HepG2 (cell line): ENCODE data around the gene CPEB3. TPM values are rescaled to one million over a fixed set of nuclear protein-coding genes. Genes with fewer than 3 reads are reported as not detected.

Experiments
- ATAC-seq: fragments of 200-7000 bp; cut with Tn5 transposase; 3 replicates; pipeline ENCODE4 v1.9.1; 2020; ENCODE audit warnings: mild to moderate bottlenecking, moderate library complexity
- BruUV-seq: library from RNA; stranded (reverse); fragments of 400-500 nt; replicated peaks from 2 replicates; lab custom pipeline; 2021; lab: Mats Ljungman, UMichigan
- CTCF ChIA-PET: fragments of 300-600 bp; formaldehyde crosslinking; extraction: SDS; loops from one replicate; lab custom pipeline; 2021; ENCODE audit warnings: low total read pairs, inconsistent platforms, low intra/inter-chr PET ratio; lab: Yijun Ruan, JAX
- POLR2A ChIA-PET: fragments of 350-600 bp; sonication (Branson Sonifier 250); formaldehyde crosslinking; loops from one replicate; lab custom pipeline; 2020; ENCODE audit warnings: antibody characterized with exemption, inconsistent platforms; lab: Yijun Ruan, JAX
- DNase-seq: peaks from one replicate; pipeline ENCODE4 v3.0.0-alpha.2; 2015; ENCODE audit warnings: low spot score
- FAIRE-seq: peaks from 3 replicates; lab custom pipeline; 2011; peaks lifted over from hg19 to GRCh38; lab: Jason Lieb, UNC
- H2AFZ ChIP-seq: one replicate; pipeline ENCODE4 v1.6.1; 2011; ENCODE audit warnings: low read length, inconsistent platforms
- H3K27ac ChIP-seq: fragments of 300-600 bp; 3 replicates; pipeline ENCODE4 v1.8.0; 2011; ENCODE audit warnings: mixed run types, mild to moderate bottlenecking, mixed read lengths, low read length, inconsistent platforms; ENCODE audit not compliant: insufficient read depth; ENCODE audit errors: extremely low read length
- H3K27me3 ChIP-seq, 2 experiments: fragments of 200-600 bp in 1 of 2; 2 replicates in 1 of 2; 3 replicates in 1 of 2; pipeline versions ENCODE4 v1.6.0 to v1.8.0; 2011; ENCODE audit warnings: low read length in 2 of 2, mild to moderate bottlenecking in 2 of 2, moderate library complexity in 2 of 2, inconsistent platforms in 1 of 2; ENCODE audit not compliant: insufficient read depth in 2 of 2, control insufficient read depth in 1 of 2
- H3K36me3 ChIP-seq, 2 experiments: fragments of 200-600 bp in 1 of 2; replicated peaks in 1 of 2; 2 replicates in 1 of 2; 3 replicates in 1 of 2; pipeline versions ENCODE4 v1.5.1 to v1.8.0; 2011; ENCODE audit warnings: low read length in 2 of 2, inconsistent platforms in 1 of 2; ENCODE audit not compliant: insufficient read depth in 2 of 2, control insufficient read depth in 1 of 2
- H3K4me1 ChIP-seq: 2 replicates; pipeline ENCODE4 v1.5.1; 2012; ENCODE audit warnings: low read length, inconsistent platforms; ENCODE audit not compliant: insufficient read depth
- H3K4me2 ChIP-seq: 2 replicates; pipeline ENCODE4 v1.6.0; 2011; ENCODE audit warnings: low read depth, low read length, inconsistent platforms
- H3K4me3 ChIP-seq, 3 experiments: fragments of 200-600 bp in 1 of 3; sonication (generic), shearing (Covaris generic) in 1 of 3; replicated peaks in 1 of 3; 2 replicates each; pipeline ENCODE4 v1.5.1; 2011 to 2016; ENCODE audit warnings: low read length in 3 of 3, inconsistent platforms in 2 of 3, low read depth in 2 of 3, mild to moderate bottlenecking in 2 of 3, control low read depth in 1 of 3, mixed read lengths in 1 of 3; ENCODE audit not compliant: insufficient read depth in 1 of 3
- H3K79me2 ChIP-seq: one replicate; pipeline ENCODE4 v1.6.1; 2011; ENCODE audit warnings: low read length, inconsistent platforms; ENCODE audit not compliant: insufficient read depth
- H3K9ac ChIP-seq: 2 replicates; pipeline ENCODE4 v1.6.0; 2011; ENCODE audit warnings: mild to moderate bottlenecking, low read depth, low read length, inconsistent platforms; ENCODE audit not compliant: insufficient read depth
- H3K9me3 ChIP-seq: 2 replicates; pipeline ENCODE4 v1.5.1; 2012; ENCODE audit warnings: mild to moderate bottlenecking, low read length
- H4K20me1 ChIP-seq: 2 replicates; pipeline ENCODE4 v1.6.0; 2011; ENCODE audit warnings: inconsistent platforms, mild to moderate bottlenecking, low read length, moderate library complexity; ENCODE audit not compliant: insufficient read depth
- HDAC2 ChIP-seq: sonication (generic); formaldehyde crosslinking; IDR thresholded peaks from 2 replicates; pipeline ENCODE4 v1.4.0; 2020; ENCODE audit warnings: missing genetic modification reagents
- HES4 ChIP-seq: sonication (generic); formaldehyde crosslinking; IDR thresholded peaks from 2 replicates; pipeline ENCODE4 v1.9.0; 2021; ENCODE audit warnings: mild to moderate bottlenecking, missing genetic modification reagents, borderline replicate concordance
- MAFG ChIP-seq: sonication (generic); formaldehyde crosslinking; IDR thresholded peaks from 2 replicates; pipeline ENCODE4 v1.5.1; 2020; ENCODE audit warnings: mild to moderate bottlenecking, missing genetic modification reagents
- NFE2 ChIP-seq: sonication (generic); formaldehyde crosslinking; IDR thresholded peaks from 2 replicates; pipeline ENCODE4 v1.4.0; 2020; ENCODE audit warnings: missing genetic modification reagents
- RXRA ChIP-seq: sonication (generic); formaldehyde crosslinking; IDR thresholded peaks from 2 replicates; pipeline ENCODE4 v1.5.1; 2020; ENCODE audit warnings: missing genetic modification reagents
- SRSF9 ChIP-seq: fragments of 200-400 bp; formaldehyde crosslinking; IDR thresholded peaks from 2 replicates; pipeline ENCODE4 v1.6.1; 2018; ENCODE audit warnings: borderline replicate concordance, mild to moderate bottlenecking, low read depth, low read length; ENCODE audit not compliant: insufficient read depth, poor library complexity, severe bottlenecking
- ZBTB39 ChIP-seq: sonication (generic); formaldehyde crosslinking; IDR thresholded peaks from 2 replicates; pipeline ENCODE4 v1.5.0; 2020; ENCODE audit warnings: missing genetic modification reagents
- ZNF747 ChIP-seq: sonication (generic); formaldehyde crosslinking; IDR thresholded peaks from 2 replicates; pipeline ENCODE4 v1.8.1; 2023; ENCODE audit warnings: missing genetic modification reagents, mild to moderate bottlenecking, borderline replicate concordance
- in situ Hi-C: cut with HindIII; loops from 2 replicates; pipeline ENCODE4 v1.10.0; 2017; ENCODE audit warnings: low pct_unique_long_range_greater_than_20kb; ENCODE audit not compliant: extremely low pct_ligation_motif_present
- intact Hi-C: fragments of 100-400 bp; cut with micrococcal nuclease; formaldehyde crosslinking; loops from one replicate; pipeline ENCODE4 v1.10.0; 2022; ENCODE audit not compliant: unreplicated experiment
- polyA plus RNA-seq, 8 experiments: library from polyadenylated mRNA; depleted of rRNA in 3 of 8; stranded (reverse) in 7 of 8; unstranded in 1 of 8; fragments of >200 nt; fragmentation: Illumina TruSeq in 4 of 8; extraction: Trizol in 4 of 8; gene quantifications; 2 replicates each; pipeline versions ENCODE4 v1.2.1 to v1.2.3, GENCODE V29; 2011 to 2016; ENCODE audit warnings: low read depth in 4 of 8, missing spikeins in 1 of 8, mixed read lengths in 1 of 8; ENCODE audit not compliant: insufficient read depth in 1 of 8
- total RNA-seq, 5 experiments: library from RNA; depleted of rRNA; stranded (reverse); fragments of >200 nt; fragmentation: Illumina TruSeq; extraction: Trizol; gene quantifications; 2 replicates each; pipeline ENCODE4 v1.2.3, GENCODE V29; 2016; ENCODE audit warnings: low read depth in 1 of 5
- TF ChIP-seq, protein P1 (sequence below): sonication (generic); formaldehyde crosslinking; IDR thresholded peaks from 2 replicates; pipeline ENCODE4 v1.4.0; 2020; ENCODE audit warnings: missing genetic modification reagents
- TF ChIP-seq, protein P2 (sequence below): sonication (generic); formaldehyde crosslinking; IDR thresholded peaks from 2 replicates; pipeline ENCODE4 v1.8.1; 2023; ENCODE audit warnings: mild to moderate bottlenecking, missing genetic modification reagents
- TF ChIP-seq, protein P3 (sequence below): sonication (generic); formaldehyde crosslinking; IDR thresholded peaks from 2 replicates; pipeline ENCODE4 v1.4.0; 2020; ENCODE audit warnings: low read depth, mild to moderate bottlenecking, missing genetic modification reagents
- TF ChIP-seq, protein P4 (sequence below): sonication (generic); formaldehyde crosslinking; IDR thresholded peaks from 2 replicates; pipeline ENCODE4 v1.4.0; 2020; ENCODE audit warnings: missing genetic modification reagents, low read depth, mild to moderate bottlenecking, borderline replicate concordance

The CPEB3 gene
- total and polyA plus RNA-seq, 2 of the 13 experiments (the other 11 are each of a cell fraction or from before 2014, with no cell fraction given): 0.66 to 0.70 TPM

DNA sequence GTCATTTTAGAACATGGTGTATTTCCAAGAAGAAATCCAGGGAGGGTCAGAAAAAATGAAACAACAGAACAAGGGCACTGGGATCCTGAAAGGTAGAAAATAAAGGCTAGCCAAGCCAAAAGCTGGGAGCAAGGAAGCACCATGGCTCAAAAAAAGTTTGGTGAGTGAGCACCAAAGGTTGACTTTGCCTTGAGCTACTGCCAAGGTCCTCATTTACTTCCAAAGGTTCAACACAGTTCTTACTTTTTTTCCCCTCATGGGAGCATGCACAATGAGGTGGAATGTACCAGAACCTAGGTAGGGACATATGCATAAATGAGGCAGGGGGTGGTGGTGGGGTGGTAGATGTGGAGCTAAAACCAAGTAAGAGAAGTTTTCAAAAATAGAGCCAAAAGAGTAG is 182.8 kb downstream of the CPEB3 start:
- no TSS peak for BruUV-seq
- Histone ChIP-seq H3K4me3 (no peak overlapping the region), H3K27ac (no peak overlapping the region), H4K20me1 (no peaks in the 10 kb centered on the region), H3K79me2 (no peaks in the 10 kb centered on the region), H3K9ac (no peak overlapping the region), H3K36me3 (no peaks in the 10 kb centered on the region; a peak in 1 of 5 replicates), H3K4me2 (no peak overlapping the region), H3K4me1 (peaks cover 67% of the 10 kb centered on the region), H3K27me3 (no peaks in the 10 kb centered on the region), H3K9me3 (no peaks in the 10 kb centered on the region), H2AFZ (no peak overlapping the region)
- ChIA-PET CTCF (no interaction called here), POLR2A (no interaction called here)
- DNase-seq (no peak), ATAC-seq (no peak), FAIRE-seq (no peak)
- in situ Hi-C loops (no loop called here), intact Hi-C loops (no loop called here)
- no peak for TF ChIP-seq ZBTB39 (CRISPR knock-in tag)
- no peak for TF ChIP-seq RXRA (CRISPR knock-in tag)
- TF ChIP-seq, protein P1, sequence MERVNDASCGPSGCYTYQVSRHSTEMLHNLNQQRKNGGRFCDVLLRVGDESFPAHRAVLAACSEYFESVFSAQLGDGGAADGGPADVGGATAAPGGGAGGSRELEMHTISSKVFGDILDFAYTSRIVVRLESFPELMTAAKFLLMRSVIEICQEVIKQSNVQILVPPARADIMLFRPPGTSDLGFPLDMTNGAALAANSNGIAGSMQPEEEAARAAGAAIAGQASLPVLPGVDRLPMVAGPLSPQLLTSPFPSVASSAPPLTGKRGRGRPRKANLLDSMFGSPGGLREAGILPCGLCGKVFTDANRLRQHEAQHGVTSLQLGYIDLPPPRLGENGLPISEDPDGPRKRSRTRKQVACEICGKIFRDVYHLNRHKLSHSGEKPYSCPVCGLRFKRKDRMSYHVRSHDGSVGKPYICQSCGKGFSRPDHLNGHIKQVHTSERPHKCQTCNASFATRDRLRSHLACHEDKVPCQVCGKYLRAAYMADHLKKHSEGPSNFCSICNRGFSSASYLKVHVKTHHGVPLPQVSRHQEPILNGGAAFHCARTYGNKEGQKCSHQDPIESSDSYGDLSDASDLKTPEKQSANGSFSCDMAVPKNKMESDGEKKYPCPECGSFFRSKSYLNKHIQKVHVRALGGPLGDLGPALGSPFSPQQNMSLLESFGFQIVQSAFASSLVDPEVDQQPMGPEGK: no peak
- TF ChIP-seq NFE2: no peak
- no peak for TF ChIP-seq ZNF747 (CRISPR knock-in tag)
- TF ChIP-seq, protein P2, sequence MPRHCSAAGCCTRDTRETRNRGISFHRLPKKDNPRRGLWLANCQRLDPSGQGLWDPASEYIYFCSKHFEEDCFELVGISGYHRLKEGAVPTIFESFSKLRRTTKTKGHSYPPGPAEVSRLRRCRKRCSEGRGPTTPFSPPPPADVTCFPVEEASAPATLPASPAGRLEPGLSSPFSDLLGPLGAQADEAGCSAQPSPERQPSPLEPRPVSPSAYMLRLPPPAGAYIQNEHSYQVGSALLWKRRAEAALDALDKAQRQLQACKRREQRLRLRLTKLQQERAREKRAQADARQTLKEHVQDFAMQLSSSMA: no peak
- no peak for TF ChIP-seq MAFG
- TF ChIP-seq HES4: no peak
- TF ChIP-seq, protein P3, sequence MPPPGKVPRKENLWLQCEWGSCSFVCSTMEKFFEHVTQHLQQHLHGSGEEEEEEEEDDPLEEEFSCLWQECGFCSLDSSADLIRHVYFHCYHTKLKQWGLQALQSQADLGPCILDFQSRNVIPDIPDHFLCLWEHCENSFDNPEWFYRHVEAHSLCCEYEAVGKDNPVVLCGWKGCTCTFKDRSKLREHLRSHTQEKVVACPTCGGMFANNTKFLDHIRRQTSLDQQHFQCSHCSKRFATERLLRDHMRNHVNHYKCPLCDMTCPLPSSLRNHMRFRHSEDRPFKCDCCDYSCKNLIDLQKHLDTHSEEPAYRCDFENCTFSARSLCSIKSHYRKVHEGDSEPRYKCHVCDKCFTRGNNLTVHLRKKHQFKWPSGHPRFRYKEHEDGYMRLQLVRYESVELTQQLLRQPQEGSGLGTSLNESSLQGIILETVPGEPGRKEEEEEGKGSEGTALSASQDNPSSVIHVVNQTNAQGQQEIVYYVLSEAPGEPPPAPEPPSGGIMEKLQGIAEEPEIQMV (CRISPR knock-in tag): no peak
- TF ChIP-seq, protein P4, sequence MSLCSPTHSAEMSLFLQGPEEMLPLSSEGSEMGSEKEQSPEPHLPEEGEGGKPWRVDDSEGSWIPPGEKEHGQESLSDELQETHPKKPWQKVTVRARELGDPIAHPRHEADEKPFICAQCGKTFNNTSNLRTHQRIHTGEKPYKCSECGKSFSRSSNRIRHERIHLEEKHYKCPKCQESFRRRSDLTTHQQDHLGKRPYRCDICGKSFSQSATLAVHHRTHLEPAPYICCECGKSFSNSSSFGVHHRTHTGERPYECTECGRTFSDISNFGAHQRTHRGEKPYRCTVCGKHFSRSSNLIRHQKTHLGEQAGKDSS (CRISPR knock-in tag): no peak
- no peak for TF ChIP-seq SRSF9
- TF ChIP-seq HDAC2 (CRISPR knock-in tag): no peak
